Stomach (tissue), 9 donors: ENCODE results near the gene MS4A15. TPM values are rescaled to one million over a fixed set of nuclear protein-coding genes. Genes with fewer than 3 reads are reported as not detected.

Source experiments
- DNase-seq, 2 donors: peaks; one replicate each; pipeline versions ENCODE4 v3.0.0 to v3.0.0-alpha.2; 2013 to 2019
- H3K27ac ChIP-seq, 5 donors: fragments of 200-600 bp in 4 of 5; sonication (generic) in 4 of 5; one replicate each; pipeline ENCODE4 v1.5.1; 2013 to 2019; ENCODE audit warnings: mild to moderate bottlenecking in 1 of 5, moderate library complexity in 1 of 5
- H3K27me3 ChIP-seq, 3 donors: fragments of 200-600 bp; sonication (generic); one replicate each; pipeline ENCODE4 v1.5.1; 2017 to 2019; ENCODE audit warnings: mixed run types in 1 of 3
- H3K36me3 ChIP-seq, 4 donors: fragments of 200-600 bp; sonication (generic); 1 replicate in 3 of 4; 2 replicates in 1 of 4; pipeline ENCODE4 v1.5.1; 2016 to 2019
- H3K4me1 ChIP-seq, 4 donors: fragments of 200-600 bp; sonication (generic); one replicate each; pipeline ENCODE4 v1.5.1; 2016 to 2019
- H3K4me3 ChIP-seq, 4 donors: fragments of 200-600 bp; sonication (generic) in 3 of 4; one replicate each; pipeline ENCODE4 v1.5.1; 2016 to 2019; ENCODE audit warnings: mild to moderate bottlenecking in 1 of 4
- H3K9me3 ChIP-seq, 4 donors: fragments of 200-600 bp; sonication (generic); one replicate each; pipeline ENCODE4 v1.5.1; 2016 to 2019
- EP300 ChIP-seq: sonication (generic); formaldehyde crosslinking; IDR thresholded peaks from one replicate; pipeline ENCODE4 v1.6.1; 2017; ENCODE audit warnings: antibody characterized with exemption
- POLR2A ChIP-seq, 4 donors: fragments of 450-650 bp; IDR thresholded peaks; one replicate each; pipeline ENCODE4 v1.6.1; 2016; ENCODE audit warnings: antibody characterized with exemption in 4 of 4, control low read depth in 2 of 4, mild to moderate bottlenecking in 1 of 4, moderate library complexity in 1 of 4
- POLR2AphosphoS5 ChIP-seq, 3 donors: sonication (generic); formaldehyde crosslinking; IDR thresholded peaks; one replicate each; pipeline ENCODE4 v1.6.1; 2016; ENCODE audit warnings: antibody characterized with exemption in 3 of 3
- WGBS, 5 donors: extraction: QIAGEN DNeasy Blood & Tissue Kit in 3 of 5; methylation state at CpG; one replicate each; pipeline versions ENCODE4 v1.1.5 to v1.1.7; 2013 to 2018; 5-methylcytosine and 5-hydroxymethylcytosine counted together
- intact Hi-C: fragments of 100-400 bp; cut with DNase I; formaldehyde crosslinking; loops from one replicate; pipeline ENCODE4 v1.15.1; 2023; ENCODE audit warnings: low total_unique reads
- polyA plus RNA-seq, 3 donors: library from polyadenylated mRNA; stranded (reverse); fragments of 200-250 nt; gene quantifications; one replicate each; pipeline ENCODE4 v1.2.3, GENCODE V29; 2013
- total RNA-seq, 5 donors: library from RNA; depleted of rRNA; stranded (reverse); fragments of >200 nt; gene quantifications; one replicate each; pipeline versions ENCODE4 v1.1.0 to v1.2.3, GENCODE V29; 2014 to 2016
- TF ChIP-seq, protein P1 (sequence below), 7 experiments: fragments of 450-650 bp in 4 of 7; fragments of 200-600 bp in 3 of 7; sonication (generic) in 3 of 7; IDR thresholded peaks; one replicate each; pipeline ENCODE4 v1.5.1; 2016 to 2019; ENCODE audit warnings: antibody characterized with exemption in 7 of 7, control low read depth in 2 of 7, mild to moderate bottlenecking in 1 of 7
- donor health status: healthy with polysubstance abuse.
- donor health status: Bipolar disorder and iron deficiency.
- donor health status: healthy.

The MS4A15 gene
- total and polyA plus RNA-seq, 8 donors, result not detected

DNA sequence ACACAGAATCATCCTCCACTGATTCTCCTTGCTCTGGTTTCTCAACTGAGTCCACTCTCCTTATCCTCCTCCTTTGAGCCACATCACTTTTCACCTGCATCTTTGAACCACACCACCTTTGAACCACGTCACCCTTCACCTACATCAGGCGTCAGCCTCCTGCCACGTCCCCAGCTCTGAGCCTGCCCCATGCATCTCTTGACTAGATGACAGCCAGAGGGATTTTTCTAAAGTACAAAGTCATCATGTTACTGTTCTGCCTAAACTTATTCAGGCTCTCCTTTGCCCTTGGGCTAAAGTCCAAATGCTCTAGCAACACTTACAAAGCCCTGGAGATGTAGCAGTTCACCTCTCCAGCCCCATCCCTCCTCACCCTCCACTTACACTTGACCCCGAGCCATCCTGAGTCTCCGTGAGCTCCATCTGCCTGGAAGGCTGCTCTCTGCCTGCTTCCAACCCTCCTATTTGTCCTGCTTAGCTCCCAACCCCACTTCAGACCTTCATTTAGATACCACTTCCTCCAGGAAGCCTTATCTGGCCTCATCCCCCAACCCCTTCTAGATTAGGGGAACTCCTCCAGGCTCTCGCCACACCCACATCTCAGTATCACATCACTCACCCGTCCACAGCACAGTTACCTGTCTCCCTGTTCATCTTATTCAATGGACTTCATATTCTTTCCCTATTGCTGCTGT is 24.8 kb downstream of the MS4A15 start:
- peaks cover 0 to 11% (median under 1%) of the 10 kb centered on the region in 4 donors for H3K4me1 ChIP-seq
- H3K4me3 ChIP-seq, result no peak overlapping the region
- H3K27me3 ChIP-seq, result no peaks in the 10 kb centered on the region
- no peaks in the 10 kb centered on the region for H3K36me3 ChIP-seq
- H3K27ac ChIP-seq, result no peak overlapping the region
- TF ChIP-seq POLR2A (IDR thresholded peaks at IDR 0.05) (no peak), EP300 (no peak), POLR2AphosphoS5 (IDR thresholded peaks at IDR 0.05) (no peak)
- TF ChIP-seq, protein P1, sequence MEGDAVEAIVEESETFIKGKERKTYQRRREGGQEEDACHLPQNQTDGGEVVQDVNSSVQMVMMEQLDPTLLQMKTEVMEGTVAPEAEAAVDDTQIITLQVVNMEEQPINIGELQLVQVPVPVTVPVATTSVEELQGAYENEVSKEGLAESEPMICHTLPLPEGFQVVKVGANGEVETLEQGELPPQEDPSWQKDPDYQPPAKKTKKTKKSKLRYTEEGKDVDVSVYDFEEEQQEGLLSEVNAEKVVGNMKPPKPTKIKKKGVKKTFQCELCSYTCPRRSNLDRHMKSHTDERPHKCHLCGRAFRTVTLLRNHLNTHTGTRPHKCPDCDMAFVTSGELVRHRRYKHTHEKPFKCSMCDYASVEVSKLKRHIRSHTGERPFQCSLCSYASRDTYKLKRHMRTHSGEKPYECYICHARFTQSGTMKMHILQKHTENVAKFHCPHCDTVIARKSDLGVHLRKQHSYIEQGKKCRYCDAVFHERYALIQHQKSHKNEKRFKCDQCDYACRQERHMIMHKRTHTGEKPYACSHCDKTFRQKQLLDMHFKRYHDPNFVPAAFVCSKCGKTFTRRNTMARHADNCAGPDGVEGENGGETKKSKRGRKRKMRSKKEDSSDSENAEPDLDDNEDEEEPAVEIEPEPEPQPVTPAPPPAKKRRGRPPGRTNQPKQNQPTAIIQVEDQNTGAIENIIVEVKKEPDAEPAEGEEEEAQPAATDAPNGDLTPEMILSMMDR (IDR thresholded peaks at IDR 0.05), result no peak
- H3K9me3 ChIP-seq, result no peaks in the 10 kb centered on the region
- 69 to 80% (median 73%) methylated on average over 7 of the region's 7 CpGs for WGBS, 5 donors
- no peak for DNase-seq
- intact Hi-C loops, result no loop called here

DNA sequence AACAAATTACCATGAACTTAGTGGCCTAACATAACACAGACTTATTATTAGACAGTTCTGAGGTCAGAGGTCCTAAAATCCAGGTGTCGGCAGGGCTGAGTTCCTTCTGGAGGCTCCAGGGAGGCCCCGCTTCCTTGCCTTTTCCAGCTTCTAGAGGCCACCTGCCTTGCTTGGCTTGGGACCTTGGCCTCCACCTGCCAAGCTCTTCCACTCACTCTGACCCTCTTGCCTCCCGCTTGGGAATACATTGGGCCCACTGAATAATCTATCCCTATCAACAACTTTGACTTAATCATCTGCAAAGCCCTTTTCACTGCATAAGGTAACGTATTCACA is 25.3 kb downstream of the MS4A15 start:
- DNase-seq, result no peak
- Histone ChIP-seq H3K27ac (no peak overlapping the region), H3K27me3 (no peaks in the 10 kb centered on the region), H3K4me3 (no peak overlapping the region), H3K9me3 (no peaks in the 10 kb centered on the region), H3K36me3 (no peaks in the 10 kb centered on the region), H3K4me1 (peaks cover 0 to 16% (median 5%) of the 10 kb centered on the region in 4 donors)
- TF ChIP-seq POLR2A (IDR thresholded peaks at IDR 0.05) (no peak), EP300 (no peak), POLR2AphosphoS5 (IDR thresholded peaks at IDR 0.05) (no peak)
- TF ChIP-seq, protein P1 (IDR thresholded peaks at IDR 0.05), result no peak
- intact Hi-C loops, result no loop called here
- WGBS, 5 donors, result 87 to 96% (median 93%) methylated on average over 4 of the region's 4 CpGs

DNA sequence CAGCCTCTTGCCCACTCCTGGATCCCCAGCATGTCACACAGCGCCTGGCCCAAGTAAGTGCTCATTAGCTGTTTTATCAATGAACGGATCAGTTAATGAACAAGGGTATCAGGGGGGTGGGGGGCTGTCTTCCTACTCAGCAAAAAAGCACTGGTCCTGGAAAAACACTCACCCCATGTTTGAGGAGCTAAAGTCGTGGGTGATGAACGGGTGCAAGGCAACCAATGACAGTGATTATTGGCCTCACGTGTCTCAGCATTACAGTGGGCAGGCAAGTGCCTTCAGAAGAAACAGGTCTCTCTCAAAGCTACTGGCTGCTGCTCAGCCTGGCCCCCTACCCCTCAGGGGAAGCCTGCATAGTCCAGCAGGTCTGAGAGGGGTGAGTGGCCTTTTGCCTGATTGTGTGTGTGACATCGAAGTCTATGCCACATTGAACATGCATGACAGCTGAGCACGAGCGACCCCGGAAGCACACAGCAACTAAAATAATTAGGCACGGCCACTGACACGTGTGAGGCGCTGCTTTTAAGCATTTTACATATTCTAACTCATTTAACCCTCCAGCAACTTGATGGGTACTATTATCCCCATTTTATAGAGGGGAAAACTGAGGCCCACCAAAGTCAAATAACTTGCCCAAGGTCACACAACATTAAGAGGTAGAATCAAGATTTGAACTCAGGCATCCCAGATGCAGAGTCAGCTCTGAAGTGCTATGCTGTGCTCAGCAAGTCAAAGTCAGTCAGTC is 25.9 kb downstream of the MS4A15 start:
- H3K9me3 ChIP-seq, result no peaks in the 10 kb centered on the region
- H3K4me1 ChIP-seq, result peaks cover 0 to 19% (median 10%) of the 10 kb centered on the region in 4 donors
- no peak overlapping the region for H3K27ac ChIP-seq
- H3K4me3 ChIP-seq, result no peak overlapping the region
- intact Hi-C loops, result no loop called here
- TF ChIP-seq, protein P1 (IDR thresholded peaks at IDR 0.05), result no peak
- TF ChIP-seq POLR2AphosphoS5 (IDR thresholded peaks at IDR 0.05) (no peak), EP300 (no peak), POLR2A (IDR thresholded peaks at IDR 0.05) (no peak)
- no peak for DNase-seq
- no peaks in the 10 kb centered on the region for H3K27me3 ChIP-seq
- H3K36me3 ChIP-seq, result no peaks in the 10 kb centered on the region
- 83 to 89% (median 86%) methylated on average over 12 of the region's 12 CpGs for WGBS, 5 donors

DNA sequence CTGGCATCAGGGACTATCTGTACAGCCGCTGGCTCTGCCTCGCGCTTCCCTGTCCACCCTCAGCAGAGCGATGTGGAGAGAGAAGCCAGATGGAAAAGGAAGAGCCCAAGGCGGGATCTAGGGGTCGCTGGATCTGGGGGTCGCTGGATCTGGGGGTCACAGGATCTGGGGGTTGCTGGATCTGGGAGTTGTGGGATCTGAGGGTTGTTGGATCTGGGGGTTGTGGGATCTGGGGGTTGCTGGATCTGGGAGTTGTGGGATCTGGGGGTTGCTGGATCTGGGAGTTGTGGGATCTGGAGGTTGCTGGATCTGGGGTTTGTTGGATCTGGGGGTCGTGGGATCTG is 26.4 kb downstream of the MS4A15 start:
- no peak for DNase-seq
- Histone ChIP-seq H3K4me3 (no peak overlapping the region), H3K9me3 (no peaks in the 10 kb centered on the region), H3K36me3 (no peaks in the 10 kb centered on the region), H3K27me3 (no peaks in the 10 kb centered on the region), H3K27ac (no peak overlapping the region), H3K4me1 (peaks cover 0 to 19% (median 10%) of the 10 kb centered on the region in 4 donors)
- 84 to 95% (median 93%) methylated on average over 8 of the region's 8 CpGs for WGBS, 5 donors
- no peak for TF ChIP-seq POLR2A (IDR thresholded peaks at IDR 0.05)
- no peak for TF ChIP-seq POLR2AphosphoS5 (IDR thresholded peaks at IDR 0.05)
- TF ChIP-seq, protein P1 (IDR thresholded peaks at IDR 0.05), result no peak
- TF ChIP-seq EP300, result no peak
- intact Hi-C loops, result no loop called here
